PC-3 (cell line): ENCODE measurements around the gene BHLHE23. TPM values are rescaled to one million over a fixed set of nuclear protein-coding genes. Genes with fewer than 3 reads are reported as not detected.

Experiments
- ATAC-seq: fragments of 200-7000 bp; cut with Tn5 transposase; 2 replicates; pipeline ENCODE4 v1.9.1; 2020; ENCODE audit warnings: mild to moderate bottlenecking, moderate library complexity
- BruUV-seq: library from RNA; stranded (reverse); fragments of 400-500 nt; replicated peaks from 2 replicates; lab custom pipeline; 2021; lab: Mats Ljungman, UMichigan
- CTCF ChIA-PET: fragments of 300-600 bp; sonication (Branson Sonifier 250); formaldehyde crosslinking; loops from one replicate; lab custom pipeline; 2022; ENCODE audit warnings: antibody characterized with exemption; lab: Charles Lee
- POLR2A ChIA-PET: fragments of 300-600 bp; sonication (Branson Sonifier 250); formaldehyde crosslinking; loops from one replicate; lab custom pipeline; 2022; ENCODE audit warnings: antibody characterized with exemption; ENCODE audit not compliant: unreplicated experiment; lab: Charles Lee
- DNase-seq: peaks from one replicate; pipeline ENCODE4 v3.0.0-alpha.2; 2015
- H2AFZ ChIP-seq: fragments of 300-600 bp; sonication (generic); 2 replicates; pipeline ENCODE4 v1.6.0; 2016; ENCODE audit warnings: antibody characterized with exemption, low read length
- H3F3A ChIP-seq: fragments of 300-600 bp; sonication (generic); one replicate; pipeline ENCODE4 v1.6.0; 2017; ENCODE audit warnings: antibody characterized with exemption, low read length, control low read depth, mild to moderate bottlenecking; ENCODE audit not compliant: unreplicated experiment
- H3K27ac ChIP-seq: fragments of 300-600 bp; sonication (generic); 2 replicates; pipeline ENCODE4 v1.5.1; 2016; ENCODE audit warnings: mild to moderate bottlenecking, low read length
- H3K27me3 ChIP-seq: fragments of 300-600 bp; sonication (generic); 2 replicates; pipeline ENCODE4 v1.6.1; 2016; ENCODE audit warnings: low read length, mixed read lengths
- H3K36me3 ChIP-seq: fragments of 300-600 bp; sonication (generic); 2 replicates; pipeline ENCODE4 v1.6.1; 2016; ENCODE audit warnings: low read depth, mixed run types, low read length, mixed read lengths
- H3K4me1 ChIP-seq: fragments of 300-600 bp; sonication (generic); 2 replicates; pipeline ENCODE4 v1.5.1; 2016; ENCODE audit warnings: low read length; ENCODE audit not compliant: insufficient read depth
- H3K4me2 ChIP-seq: fragments of 300-600 bp; sonication (generic); 2 replicates; pipeline ENCODE4 v1.6.0; 2016; ENCODE audit warnings: low read length
- H3K4me3 ChIP-seq: fragments of 300-600 bp; sonication (generic); 2 replicates; pipeline ENCODE4 v1.5.1; 2016; ENCODE audit warnings: mild to moderate bottlenecking, low read length, mixed read lengths
- H3K79me2 ChIP-seq: fragments of 300-600 bp; sonication (generic); 2 replicates; pipeline ENCODE4 v1.6.1; 2017; ENCODE audit warnings: low read length, mixed read lengths
- H3K9ac ChIP-seq: fragments of 300-600 bp; sonication (generic); 2 replicates; pipeline ENCODE4 v1.6.0; 2016; ENCODE audit warnings: mild to moderate bottlenecking, low read length
- H3K9me2 ChIP-seq: fragments of 300-600 bp; sonication (generic); replicated peaks from 2 replicates; pipeline ENCODE4 v1.6.1; 2016; ENCODE audit warnings: mixed run types, low read length, mixed read lengths
- H3K9me3 ChIP-seq: fragments of 300-600 bp; sonication (generic); 2 replicates; pipeline ENCODE4 v1.6.1; 2016; ENCODE audit warnings: low read length, mixed read lengths
- H4K20me1 ChIP-seq: fragments of 300-600 bp; sonication (generic); 2 replicates; pipeline ENCODE4 v1.6.1; 2016; ENCODE audit warnings: low read length, mixed read lengths
- CTCF ChIP-seq: fragments of 300-600 bp; sonication (generic); conservative IDR thresholded peaks from 2 replicates; pipeline ENCODE4 v1.5.1; 2017; ENCODE audit warnings: antibody characterized with exemption, low read depth, mild to moderate bottlenecking, low read length
- EZH2 ChIP-seq: fragments of 300-600 bp; sonication (generic); IDR thresholded peaks from one replicate; pipeline ENCODE4 v1.6.1; 2017; ENCODE audit warnings: antibody characterized with exemption, mild to moderate bottlenecking, low read length; ENCODE audit not compliant: unreplicated experiment
- EZH2phosphoT487 ChIP-seq: fragments of 300-600 bp; sonication (generic); IDR thresholded peaks from 2 replicates; pipeline ENCODE4 v1.6.1; 2018; ENCODE audit warnings: mild to moderate bottlenecking, antibody characterized with exemption, low read length, borderline replicate concordance
- intact Hi-C: fragments of 100-400 bp; cut with micrococcal nuclease; formaldehyde crosslinking; loops from 2 replicates; pipeline ENCODE4 v1.9.0; 2023
- total RNA-seq: library from RNA; depleted of rRNA; stranded (reverse); fragments of >200 nt; gene quantifications from 2 replicates; pipeline ENCODE4 v1.2.3, GENCODE V29; 2014

The BHLHE23 gene
- total RNA-seq, 1 experiment from 2014 or later: not detected

- intact Hi-C loops: no loop called here
- CTCF ChIA-PET: no interaction called here
- DNase-seq: no peak
- peaks cover 68% of the 10 kb centered on the region for H3K27me3 ChIP-seq
- no peaks in the 10 kb centered on the region for H3K9me2 ChIP-seq
- ATAC-seq: no peak; the same call in 1 of the 2 replicates
- H3K27ac ChIP-seq: no peak overlapping the region
- H3K9me3 ChIP-seq: no peaks in the 10 kb centered on the region
- H3F3A ChIP-seq: no peaks in the 10 kb centered on the region
- H3K9ac ChIP-seq: no peak overlapping the region
- no peak overlapping the region for H3K4me3 ChIP-seq
- no peaks in the 10 kb centered on the region for H4K20me1 ChIP-seq
- POLR2A ChIA-PET: no interaction called here
- H3K79me2 ChIP-seq: no peaks in the 10 kb centered on the region
- TF ChIP-seq CTCF: no peak
- TF ChIP-seq EZH2phosphoT487: no peak
- TF ChIP-seq EZH2: no peak
- no peak overlapping the region for H2AFZ ChIP-seq
- H3K4me1 ChIP-seq: no peaks in the 10 kb centered on the region
- no peak overlapping the region for H3K4me2 ChIP-seq
- no TSS peak for BruUV-seq
- no peaks in the 10 kb centered on the region for H3K36me3 ChIP-seq
Measured at GRCh38 chr20:63048516-63049190, 41.9 kb upstream of the BHLHE23 start.

GRCh38 chr20:63047946-63048345 is 41.2 kb upstream of the BHLHE23 start:
- CTCF ChIA-PET: interaction anchor here (0.8 kb wide), 1 partner anchor 75 kb away, joined by 3 read pairs; no protein-coding TSS in a partner anchor
- BruUV-seq: no TSS peak
- POLR2A ChIA-PET: no interaction called here

More at GRCh38 chr20:63047946-63048345, 41.2 kb upstream of the BHLHE23 start:
- H4K20me1 ChIP-seq: no peaks in the 10 kb centered on the region
- no peaks in the 10 kb centered on the region for H3K79me2 ChIP-seq
- H3K4me2 ChIP-seq: no peak overlapping the region
- H3K9me2 ChIP-seq: no peaks in the 10 kb centered on the region
- no peaks in the 10 kb centered on the region for H3F3A ChIP-seq
- no peaks in the 10 kb centered on the region for H3K4me1 ChIP-seq
- no peak for ATAC-seq
- no peak overlapping the region for H3K27ac ChIP-seq
- H3K4me3 ChIP-seq: no peak overlapping the region
- no peak for TF ChIP-seq EZH2phosphoT487
- no peak for TF ChIP-seq CTCF
- no peak for TF ChIP-seq EZH2
- H3K9me3 ChIP-seq: no peaks in the 10 kb centered on the region
- no peak for DNase-seq
- no peaks in the 10 kb centered on the region for H3K36me3 ChIP-seq
- H3K27me3 ChIP-seq: peaks cover 74% of the 10 kb centered on the region
- intact Hi-C loops: no loop called here
- H2AFZ ChIP-seq: no peak overlapping the region
- no peak overlapping the region for H3K9ac ChIP-seq
